ENCODE results near the gene ARHGAP9.
A peak's percentile ranks its signal among the peaks of the same experiment; 100 is the strongest.
"Not testable (repeated sequence)": the region's sequence is repeated elsewhere in the genome, so short reads cannot be mapped to it uniquely, and the experiment has no call there.

ARHGAP9 gene

GRCh38 chr12:57456145-57456700 lies 23.4 kb downstream of the ARHGAP9 start:
- no peak for DNase-seq

- no peak for DNase-seq
These were observed 24.1 kb downstream of the ARHGAP9 start for GRCh38 chr12:57455374-57456144.

- no peak for DNase-seq
These were observed 24.9 kb downstream of the ARHGAP9 start, which contains the start of gene INHBE for GRCh38 chr12:57454566-57455373. INHBE (plus strand) TSS chr12:57455307; CDS start chr12:57455537, 230 bp downstream.

- DNase-seq, result no peak
These were observed 25.5 kb downstream of the ARHGAP9 start for GRCh38 chr12:57454213-57454565.

- DNase-seq, result peak; percentile 87
These were observed 26.6 kb downstream of the ARHGAP9 start for GRCh38 chr12:57452937-57453509.

GRCh38 chr12:57452181-57452936 lies 27.3 kb downstream of the ARHGAP9 start:
- peak; percentile 70 for DNase-seq

DNA sequence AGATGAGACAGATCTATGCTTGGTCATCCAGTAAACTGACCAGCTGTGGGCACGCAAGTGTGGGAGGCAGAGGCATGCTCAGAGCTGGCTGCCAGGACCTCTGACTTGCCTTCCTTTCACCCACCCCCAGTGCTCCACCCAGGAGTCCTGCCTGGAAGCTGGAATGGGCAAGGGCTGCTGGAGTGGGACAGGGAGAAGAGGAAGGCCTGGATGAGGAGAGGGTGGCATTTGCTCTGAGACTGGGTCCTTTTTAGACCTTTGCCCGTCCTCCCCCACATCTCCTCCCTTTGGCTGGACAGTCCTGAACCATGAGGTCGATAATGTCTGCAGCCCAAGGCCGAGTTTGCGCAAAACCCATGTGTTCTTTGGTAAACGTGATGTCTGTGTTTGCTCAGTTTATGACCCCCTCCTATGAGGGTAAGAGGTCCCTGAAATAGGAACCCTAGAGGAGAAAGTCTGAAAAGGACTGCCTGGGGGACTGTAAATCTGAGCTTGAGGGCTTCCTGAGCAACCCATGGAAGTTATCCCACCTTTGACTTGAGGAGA lies 28.4 kb downstream of the ARHGAP9 start:
- DNase-seq, result no peak

DNA sequence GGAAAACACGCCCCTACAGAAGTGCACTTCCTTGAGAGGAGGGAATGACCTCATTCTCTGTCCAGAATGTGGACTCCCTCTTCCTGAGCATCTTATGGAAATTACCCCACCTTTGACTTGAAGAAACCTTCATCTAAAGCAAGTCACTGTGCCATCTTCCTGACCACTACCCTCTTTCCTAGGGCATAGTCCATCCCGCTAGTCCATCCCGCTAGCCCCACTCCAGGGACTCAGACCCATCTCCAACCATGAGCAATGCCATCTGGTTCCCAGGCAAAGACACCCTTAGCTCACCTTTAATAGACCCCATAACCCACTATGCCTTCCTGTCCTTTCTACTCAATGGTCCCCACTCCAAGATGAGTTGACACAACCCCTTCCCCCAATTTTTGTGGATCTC lies 29.6 kb downstream of the ARHGAP9 start:
- no peak for DNase-seq

DNA sequence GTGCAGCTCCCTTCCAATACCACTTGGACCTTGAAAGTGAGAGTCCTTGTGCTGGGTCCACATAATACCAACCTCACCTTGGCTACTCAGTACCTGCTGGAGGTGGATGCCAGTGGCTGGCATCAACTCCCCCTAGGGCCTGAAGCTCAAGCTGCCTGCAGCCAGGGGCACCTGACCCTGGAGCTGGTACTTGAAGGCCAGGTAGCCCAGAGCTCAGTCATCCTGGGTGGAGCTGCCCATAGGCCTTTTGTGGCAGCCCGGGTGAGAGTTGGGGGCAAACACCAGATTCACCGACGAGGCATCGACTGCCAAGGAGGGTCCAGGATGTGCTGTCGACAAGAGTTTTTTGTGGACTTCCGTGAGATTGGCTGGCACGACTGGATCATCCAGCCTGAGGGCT lies 30.3 kb downstream of the ARHGAP9 start:
- no peak for DNase-seq

GRCh38 chr12:57448669-57449068 lies 31.0 kb downstream of the ARHGAP9 start:
- DNase-seq, result no peak

- DNase-seq, result no peak
These were observed 33.2 kb downstream of the ARHGAP9 start for GRCh38 chr12:57446292-57446960.

DNA sequence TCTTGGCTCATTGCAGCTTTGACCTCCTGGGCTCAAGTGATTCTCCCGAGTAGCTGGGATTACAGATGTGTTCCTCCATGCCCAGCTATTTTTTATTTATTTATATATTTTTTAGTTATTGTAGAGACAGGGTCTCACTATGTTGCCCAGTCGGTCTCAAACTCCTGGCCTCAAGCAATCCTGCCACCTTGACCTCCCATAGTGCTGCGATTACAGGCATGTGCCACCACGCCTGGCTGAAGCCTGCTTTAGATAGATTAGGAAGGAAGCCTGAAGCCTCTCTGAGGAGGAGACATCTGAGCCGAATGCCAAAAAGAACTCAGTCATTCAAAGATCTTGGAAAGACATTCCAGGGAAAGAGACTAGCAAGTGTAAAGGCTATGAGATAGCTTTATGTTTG lies 34.9 kb downstream of the ARHGAP9 start:
- no peak for DNase-seq

DNA sequence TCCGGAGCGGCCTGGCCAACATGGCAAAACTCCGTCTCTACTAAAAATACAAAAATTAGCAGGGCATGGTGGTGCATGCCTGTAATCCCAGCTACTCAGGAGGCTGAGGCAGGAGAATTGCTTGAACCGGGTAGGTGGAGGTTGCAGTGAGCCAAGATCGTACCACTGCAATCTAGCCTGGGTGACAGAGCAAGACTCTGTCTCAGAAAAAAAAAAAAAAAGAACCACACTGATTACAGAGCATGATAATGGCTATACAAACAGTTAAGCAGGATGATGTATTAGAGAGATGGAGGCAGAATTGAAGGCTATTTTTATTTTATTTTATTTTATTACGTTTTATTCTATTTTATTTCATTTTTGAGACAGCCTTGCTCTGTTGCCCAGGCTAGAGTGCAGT lies 35.3 kb downstream of the ARHGAP9 start:
- DNase-seq, result not testable (repeated sequence)

- DNase-seq, result no peak
These were observed 37.7 kb downstream of the ARHGAP9 start for GRCh38 chr12:57441846-57442427.

- DNase-seq, result not testable (repeated sequence)
These were observed 38.3 kb downstream of the ARHGAP9 start for GRCh38 chr12:57441393-57441792.

GRCh38 chr12:57439762-57440266 lies 39.9 kb downstream of the ARHGAP9 start:
- DNase-seq, result no peak

GRCh38 chr12:57438400-57438799 lies 41.3 kb downstream of the ARHGAP9 start:
- DNase-seq, result no peak

- no peak for DNase-seq
These were observed 44.4 kb downstream of the ARHGAP9 start for GRCh38 chr12:57435293-57435692.

DNA sequence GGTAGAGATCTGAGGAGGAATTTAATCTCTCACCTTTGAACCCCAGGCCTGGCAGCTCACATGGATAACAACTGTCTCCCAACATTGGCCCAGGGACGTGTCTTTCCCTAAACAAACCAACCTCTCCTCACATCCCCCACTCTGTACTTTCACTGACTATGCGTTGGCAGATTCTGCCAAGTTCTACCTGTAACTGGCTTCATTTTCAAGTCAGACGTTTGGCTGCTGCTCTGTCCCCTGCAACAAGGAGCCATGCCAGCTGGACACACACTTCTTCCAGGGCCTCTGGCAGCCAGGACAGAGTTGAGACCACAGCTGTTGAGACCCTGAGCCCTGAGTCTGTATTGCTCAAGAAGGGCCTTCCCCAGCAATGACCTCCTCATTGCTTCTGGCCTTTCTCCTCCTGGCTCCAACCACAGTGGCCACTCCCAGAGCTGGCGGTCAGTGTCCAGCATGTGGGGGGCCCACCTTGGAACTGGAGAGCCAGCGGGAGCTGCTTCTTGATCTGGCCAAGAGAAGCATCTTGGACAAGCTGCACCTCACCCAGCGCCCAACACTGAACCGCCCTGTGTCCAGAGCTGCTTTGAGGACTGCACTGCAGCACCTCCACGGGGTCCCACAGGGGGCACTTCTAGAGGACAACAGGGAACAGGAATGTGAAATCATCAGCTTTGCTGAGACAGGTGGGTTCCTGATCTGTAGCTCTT lies 45.0 kb downstream of the ARHGAP9 start, which contains the start of gene INHBC:
Gene INHBC, plus strand, starts transcription at position 268 of the 707 bp plus-strand sequence. Its CDS starts 103 bp downstream, at position 371.
- DNase-seq, result no peak

DNA sequence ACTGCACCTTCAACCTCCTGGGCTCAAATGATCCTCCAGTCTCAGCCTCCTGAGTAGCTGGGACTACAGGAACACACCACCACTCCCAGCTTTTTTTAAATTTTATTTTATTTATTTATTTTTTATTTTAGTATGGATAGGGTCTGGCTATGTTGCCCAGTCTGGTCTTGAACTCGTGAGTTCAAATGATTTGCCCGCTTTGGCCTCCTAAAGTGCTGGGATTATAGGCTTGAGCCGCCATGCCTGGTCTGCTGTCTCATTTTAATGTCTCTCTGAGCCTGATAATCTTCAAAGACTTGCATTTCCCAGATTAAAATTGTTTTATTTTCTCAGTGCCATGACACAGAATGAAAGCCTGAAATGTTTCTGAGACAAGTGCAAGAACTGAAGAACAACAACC lies 46.3 kb downstream of the ARHGAP9 start:
- DNase-seq, result no peak
